HEK293T (cell line): Measurements from ENCODE around the gene HSBP1.

ENCODE experiments used
- BHLHE40 ChIP-seq: fragments of 450-650 bp; IDR thresholded peaks from 2 replicates; pipeline ENCODE4 v1.6.1; 2016; ENCODE audit warnings: mild to moderate bottlenecking, moderate library complexity, borderline replicate concordance
- CTBP1 ChIP-seq: fragments of 450-650 bp; IDR thresholded peaks from 2 replicates; pipeline ENCODE4 v1.6.1; 2016; ENCODE audit warnings: borderline replicate concordance
- ELF4 ChIP-seq: fragments of 450-650 bp; IDR thresholded peaks from 2 replicates; pipeline ENCODE4 v1.6.1; 2017; ENCODE audit warnings: antibody characterized with exemption
- FOXA1 ChIP-seq: fragments of 450-650 bp; IDR thresholded peaks from 2 replicates; pipeline ENCODE4 v1.6.1; 2016; ENCODE audit warnings: mild to moderate bottlenecking
- FOXK2 ChIP-seq: fragments of 450-650 bp; IDR thresholded peaks from 2 replicates; pipeline ENCODE4 v1.6.1; 2016; ENCODE audit warnings: mild to moderate bottlenecking
- FOXM1 ChIP-seq: fragments of 450-650 bp; IDR thresholded peaks from 2 replicates; pipeline ENCODE4 v1.6.1; 2017; ENCODE audit warnings: mild to moderate bottlenecking, borderline replicate concordance
- HDGF ChIP-seq: fragments of 450-650 bp; IDR thresholded peaks from 2 replicates; pipeline ENCODE4 v1.6.1; 2017; ENCODE audit warnings: antibody characterized with exemption, borderline replicate concordance
- SP1 ChIP-seq: fragments of 450-650 bp; IDR thresholded peaks from 2 replicates; pipeline ENCODE4 v1.6.1; 2017
- ZNF384 ChIP-seq: fragments of 450-650 bp; IDR thresholded peaks from 2 replicates; pipeline ENCODE4 v1.6.1; 2016
- TF ChIP-seq, protein P1 (sequence below): fragments of 450-650 bp; IDR thresholded peaks from 2 replicates; pipeline ENCODE4 v1.6.1; 2016

GRCh38 chr16:83806036-83806435 lies 1.7 kb upstream of the HSBP1 start:
- TF ChIP-seq ELF4 (no peak), FOXK2 (no peak), FOXA1 (no peak), FOXM1 (no peak), CTBP1 (no peak), SP1 (no peak), BHLHE40 (no peak), HDGF (no peak), ZNF384 (no peak)
- TF ChIP-seq, protein P1, sequence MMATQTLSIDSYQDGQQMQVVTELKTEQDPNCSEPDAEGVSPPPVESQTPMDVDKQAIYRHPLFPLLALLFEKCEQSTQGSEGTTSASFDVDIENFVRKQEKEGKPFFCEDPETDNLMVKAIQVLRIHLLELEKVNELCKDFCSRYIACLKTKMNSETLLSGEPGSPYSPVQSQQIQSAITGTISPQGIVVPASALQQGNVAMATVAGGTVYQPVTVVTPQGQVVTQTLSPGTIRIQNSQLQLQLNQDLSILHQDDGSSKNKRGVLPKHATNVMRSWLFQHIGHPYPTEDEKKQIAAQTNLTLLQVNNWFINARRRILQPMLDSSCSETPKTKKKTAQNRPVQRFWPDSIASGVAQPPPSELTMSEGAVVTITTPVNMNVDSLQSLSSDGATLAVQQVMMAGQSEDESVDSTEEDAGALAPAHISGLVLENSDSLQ: no peak
